ENCODE measurements around the gene PNCK. TPM values are rescaled to one million over a fixed set of nuclear protein-coding genes. Genes with fewer than 3 reads are reported as not detected.

PNCK gene
- total RNA-seq, 1 donor from 2014 or later: not detected

GRCh38 chrX:153646620-153647373 is 26.8 kb downstream of the PNCK start, which contains the start of gene DUSP9:
DUSP9 (plus strand) TSS chrX:153647203; CDS start chrX:153647954, 751 bp downstream.
- no peak for DNase-seq
- Mint-ChIP-seq H3K4me1 (peaks cover 8% of the 10 kb centered on the region), H3K27ac (no peak within 1 kb of the TSS), H3K27me3 (peaks cover 8% of the 10 kb centered on the region), H3K4me3 (no peak within 1 kb of the TSS), H3K9me3 (no peaks in the 10 kb centered on the region), H3K36me3 (ENCODE audit: low read depth) (no peaks in the 10 kb centered on the region)
- ChIA-PET CTCF (interaction anchor here (0.8 to 1.2 kb wide), 4 partner anchors 36 to 107 kb away, joined by 3 to 4 read pairs (median 4); no protein-coding TSS in a partner anchor), POLR2A (interaction anchor here (0.6 to 0.8 kb wide), 2 partner anchors 21 to 37 kb away, joined by 3 to 4 read pairs; no protein-coding TSS in a partner anchor)
- peak; percentile 41 for ATAC-seq (ENCODE audit: low read depth)
- TF ChIP-seq CTCF (IDR thresholded peaks at IDR 0.05): no peak
- intact Hi-C loops (cut with micrococcal nuclease): loop anchor here (5.0 to 10.0 kb wide), 2 partner anchors 52 to 704 kb away; partner anchors contain the start of gene CCNQ

GRCh38 chrX:153645921-153646488 is 27.6 kb downstream of the PNCK start:
- Mint-ChIP-seq H3K27me3 (peaks cover 12% of the 10 kb centered on the region), H3K4me1 (peaks cover 13% of the 10 kb centered on the region), H3K36me3 (ENCODE audit: low read depth) (no peaks in the 10 kb centered on the region), H3K9me3 (no peaks in the 10 kb centered on the region), H3K4me3 (no peak overlapping the region), H3K27ac (no peak overlapping the region)
- DNase-seq (no peak), ATAC-seq (ENCODE audit: low read depth) (no peak)
- no peak for TF ChIP-seq CTCF (IDR thresholded peaks at IDR 0.05)
- intact Hi-C loops (cut with micrococcal nuclease): loop anchor here (5.0 to 10.0 kb wide), 2 partner anchors 51 to 704 kb away; partner anchors contain the start of gene CCNQ
- ChIA-PET POLR2A (no interaction called here), CTCF (interaction anchor here (0.8 to 0.9 kb wide), 2 partner anchors 35 to 92 kb away, joined by 3 to 4 read pairs; no protein-coding TSS in a partner anchor)

GRCh38 chrX:153645151-153645550 is 28.5 kb downstream of the PNCK start:
- peaks cover 15% of the 10 kb centered on the region for H3K27me3 Mint-ChIP-seq
- intact Hi-C loops (cut with micrococcal nuclease): loop anchor here (5.0 to 10.0 kb wide), 2 partner anchors 50 to 703 kb away; partner anchors contain the start of gene CCNQ
- DNase-seq (no peak), ATAC-seq (ENCODE audit: low read depth) (no peak)
- H3K9me3 Mint-ChIP-seq: no peaks in the 10 kb centered on the region
- ChIA-PET POLR2A (no interaction called here), CTCF (interaction anchor here (1.7 kb wide), 1 partner anchor 112 kb away, joined by 4 read pairs; no protein-coding TSS in a partner anchor)
- no peak for TF ChIP-seq CTCF (IDR thresholded peaks at IDR 0.05)
- H3K36me3 Mint-ChIP-seq (ENCODE audit: low read depth): no peaks in the 10 kb centered on the region
- peaks cover 15% of the 10 kb centered on the region for H3K4me1 Mint-ChIP-seq
- H3K4me3 Mint-ChIP-seq: no peak overlapping the region
- H3K27ac Mint-ChIP-seq: no peak overlapping the region

GRCh38 chrX:153644356-153645125 is 29.1 kb downstream of the PNCK start:
- Mint-ChIP-seq H3K4me1 (peaks cover 15% of the 10 kb centered on the region), H3K9me3 (no peaks in the 10 kb centered on the region), H3K27ac (no peak overlapping the region), H3K4me3 (peak overlapping the region; percentile 48), H3K27me3 (peaks cover 15% of the 10 kb centered on the region), H3K36me3 (ENCODE audit: low read depth) (no peaks in the 10 kb centered on the region)
- no peak for TF ChIP-seq CTCF (IDR thresholded peaks at IDR 0.05)
- no peak for ATAC-seq (ENCODE audit: low read depth)
- ChIA-PET CTCF (interaction anchor here (1.0 to 1.7 kb wide), 2 partner anchors 35 to 112 kb away, joined by 4 read pairs; no protein-coding TSS in a partner anchor), POLR2A (no interaction called here)
- no peak for DNase-seq
- intact Hi-C loops (cut with micrococcal nuclease): loop anchor here (1.0 to 10.0 kb wide), 3 partner anchors 34 to 702 kb away; partner anchors contain the start of gene CCNQ

All from activated B cell treated with CpG ODN at 0.5 μM for 24 hours (primary cell).